Glomerular visceral epithelial cell (primary cell): ENCODE measurements around the gene PELO.

Experiments used
- DNase-seq: peaks from one replicate; pipeline ENCODE4 v3.0.0-alpha.2; 2016; ENCODE audit errors: extremely low spot score

The PELO gene

GRCh38 chr5:52772668-52773067 is 15.0 kb upstream of the PELO start:
- DNase-seq: no peak

DNA sequence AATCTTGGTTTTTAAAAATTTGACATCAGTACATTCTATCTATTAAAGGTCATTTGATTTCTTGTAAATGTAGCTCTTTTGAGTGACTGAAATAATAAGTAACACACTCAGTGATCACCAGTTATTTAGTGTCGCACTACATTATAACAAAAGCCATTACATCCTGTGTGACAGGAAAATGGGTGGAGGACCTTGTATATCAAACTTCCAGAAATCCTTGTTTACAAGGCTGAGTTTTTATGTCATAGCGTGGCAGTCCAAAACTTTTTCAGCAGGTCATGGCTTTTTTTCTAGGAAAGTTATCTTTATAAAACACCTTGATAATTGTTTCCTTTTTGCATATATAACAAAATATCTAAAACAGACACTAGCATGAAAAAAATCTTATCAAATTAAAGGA is 14.4 kb upstream of the PELO start:
- no peak for DNase-seq

DNA sequence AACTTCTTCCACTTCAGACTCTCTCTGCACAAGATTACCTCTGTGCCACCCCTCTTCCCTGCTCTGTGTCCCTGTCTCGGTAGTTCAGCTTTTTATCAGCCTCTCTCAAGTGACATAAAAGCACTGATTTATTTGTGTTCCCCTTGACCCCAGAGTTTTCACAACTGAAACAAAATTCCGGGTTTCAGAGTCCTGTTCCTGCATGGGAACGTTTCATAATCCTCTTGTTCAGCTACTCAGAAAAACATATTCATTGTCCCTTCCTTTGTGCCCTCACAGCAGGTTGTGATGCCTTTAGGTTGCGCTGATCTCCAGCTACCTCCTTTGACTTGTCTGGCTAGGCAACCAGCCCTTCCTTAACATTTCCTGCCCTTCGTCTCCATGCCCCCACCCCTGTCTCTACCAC is 13.7 kb upstream of the PELO start:
- DNase-seq: no peak

DNA sequence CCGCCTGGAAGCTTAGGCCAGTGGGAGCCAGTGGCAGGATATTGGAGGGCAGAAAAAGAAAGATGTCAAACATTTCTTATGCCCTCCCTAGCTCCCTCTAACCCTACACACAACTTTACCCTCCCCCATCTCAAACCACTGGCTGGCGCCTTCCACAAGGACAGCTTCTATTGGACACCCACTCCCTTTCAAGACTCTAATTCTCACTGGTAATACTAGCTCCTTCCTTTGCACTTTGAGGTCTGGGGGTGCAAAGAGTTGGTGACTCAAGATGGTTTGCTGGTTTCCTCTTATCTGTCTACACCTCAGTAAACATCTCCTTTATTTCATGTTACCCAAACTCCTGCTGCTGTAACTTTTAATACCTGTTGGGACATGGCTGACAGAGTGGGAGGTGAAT is 11.6 kb upstream of the PELO start:
- no peak for DNase-seq

DNA sequence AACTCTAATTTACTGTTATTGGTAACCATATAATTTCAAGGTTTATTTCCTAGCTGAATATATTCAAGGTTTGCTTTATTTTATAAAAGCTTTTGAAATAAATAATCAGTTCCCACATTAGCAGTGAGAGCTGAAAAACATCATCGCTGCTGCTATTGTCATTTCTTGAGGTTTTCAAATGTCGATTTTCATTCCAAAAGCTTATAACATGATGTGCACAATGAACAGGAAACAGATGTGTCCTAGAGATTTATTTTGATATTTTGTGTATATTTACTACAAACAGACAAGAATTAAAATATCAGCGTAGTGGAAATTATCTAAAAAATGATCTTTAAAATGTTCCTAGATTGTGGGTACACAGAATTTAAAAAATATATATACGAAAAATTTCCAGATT is 10.5 kb upstream of the PELO start:
- DNase-seq: no peak

GRCh38 chr5:52778781-52779180 is 8.9 kb upstream of the PELO start:
- DNase-seq: no peak

DNA sequence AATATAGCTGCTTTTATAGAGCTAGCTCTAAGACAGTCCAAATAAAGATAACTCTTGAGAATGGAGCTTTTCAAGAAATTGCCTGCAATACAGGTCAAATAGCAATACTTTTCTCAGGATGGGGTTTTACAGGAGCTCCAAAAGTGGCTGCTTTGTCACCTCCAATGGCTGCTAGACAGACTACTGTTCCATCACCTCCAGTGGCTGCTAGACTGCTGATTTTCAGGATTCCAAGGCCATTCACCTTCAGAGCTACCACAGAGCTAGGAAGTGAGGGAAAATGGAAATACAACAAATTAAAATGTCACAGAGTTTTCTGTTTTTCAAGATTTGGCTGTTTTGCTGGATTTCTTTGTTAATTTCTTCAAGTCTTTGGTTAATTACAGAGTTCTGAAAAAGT is 8.5 kb upstream of the PELO start:
- no peak for DNase-seq

DNA sequence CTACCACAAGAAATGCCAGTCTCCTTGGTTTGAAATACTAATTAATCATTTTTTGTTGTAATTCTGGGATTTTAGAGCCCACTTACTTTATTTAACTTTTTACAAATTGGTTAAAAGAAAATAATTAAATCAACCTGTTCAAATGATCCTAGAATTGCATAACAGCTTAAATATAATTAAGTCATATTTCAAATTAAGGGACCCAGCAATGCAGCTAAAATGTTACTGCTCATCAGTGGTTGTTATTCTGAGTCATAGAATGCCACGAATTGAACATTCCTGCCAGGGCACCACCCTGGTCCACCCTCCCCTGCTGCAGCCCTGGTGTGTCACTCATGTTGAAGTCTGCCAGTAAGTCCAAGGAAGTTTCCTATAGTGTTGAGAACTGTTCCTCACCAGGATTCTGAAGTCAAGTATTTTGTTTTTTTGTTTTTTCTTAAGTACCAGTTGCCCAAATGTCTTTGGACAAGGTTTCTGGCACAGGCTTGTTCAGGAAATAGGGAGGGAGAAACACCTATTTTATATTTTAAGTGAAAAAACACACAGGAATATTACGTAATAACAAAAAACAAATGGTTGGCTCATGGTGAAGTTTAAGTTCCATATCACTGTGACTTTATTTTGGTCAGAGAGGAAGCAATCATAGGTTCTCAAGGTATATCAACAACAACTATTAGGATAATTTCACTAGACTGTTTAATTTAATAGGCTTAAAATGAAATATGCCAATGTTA is 4.3 kb upstream of the PELO start:
- peak; percentile 33 for DNase-seq

DNA sequence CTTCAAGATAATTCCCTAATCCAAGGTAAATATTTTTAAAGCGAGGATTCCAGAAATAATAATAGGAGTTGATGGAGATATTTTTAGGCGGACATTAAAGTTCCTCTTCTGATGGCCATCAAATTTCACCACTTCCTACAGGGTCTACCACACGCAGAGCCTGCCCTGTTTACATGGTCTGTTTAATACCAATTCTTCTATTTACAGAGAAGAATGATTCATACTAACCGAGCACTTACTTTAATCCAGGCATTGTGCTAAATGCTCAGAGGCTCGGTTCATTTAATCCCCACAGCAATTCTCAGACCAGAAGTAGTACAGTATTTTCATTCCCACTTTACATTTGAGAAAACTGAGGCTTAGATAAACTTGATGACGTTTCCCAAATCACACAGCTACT is 3.0 kb upstream of the PELO start:
- DNase-seq: no peak

GRCh38 chr5:52786391-52786790 is 1.3 kb upstream of the PELO start:
- DNase-seq: no peak

GRCh38 chr5:52786949-52787599 is 642 bp upstream of the PELO start:
- DNase-seq: no peak

DNA sequence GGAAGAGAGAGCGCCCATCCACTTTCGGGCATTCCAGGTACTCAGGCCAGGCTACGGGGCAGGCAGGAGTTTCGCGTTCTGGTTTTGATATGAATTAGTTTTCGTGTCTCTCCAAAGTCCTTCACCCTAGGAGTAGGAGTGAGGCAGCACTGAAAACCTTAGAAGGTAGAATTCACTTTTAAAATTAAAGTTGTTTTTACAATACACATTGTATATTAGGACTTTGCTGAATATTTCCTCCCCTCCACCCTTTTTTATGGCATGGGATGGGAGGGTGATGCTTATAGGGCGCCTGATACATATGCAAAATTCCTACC is 747 bp downstream of the PELO start:
- no peak for DNase-seq

GRCh38 chr5:52789378-52789777 is 1.7 kb downstream of the PELO start:
- no peak for DNase-seq

GRCh38 chr5:52789851-52790250 is 2.1 kb downstream of the PELO start:
- no peak for DNase-seq

- no peak for DNase-seq
Observed at GRCh38 chr5:52791366-52791765, 3.6 kb downstream of the PELO start.

DNA sequence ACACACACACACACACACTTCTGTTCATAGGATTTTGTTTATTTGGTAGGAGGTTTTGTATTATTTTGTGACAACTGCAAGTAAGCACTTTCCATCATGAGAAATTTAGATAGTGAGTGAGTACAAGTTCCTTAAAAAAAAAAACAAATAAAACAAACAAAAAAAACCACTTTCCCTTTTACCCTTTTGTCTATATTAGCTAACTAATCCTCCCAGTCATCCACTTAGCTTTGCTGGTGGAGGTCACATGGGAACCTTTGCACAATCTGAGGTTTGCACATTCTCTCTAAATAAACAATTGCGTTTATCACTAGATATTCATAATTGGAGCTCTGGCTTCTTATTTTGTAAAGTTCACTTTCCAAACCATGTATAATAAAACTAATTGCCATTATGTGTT is 6.8 kb downstream of the PELO start:
- no peak for DNase-seq

GRCh38 chr5:52796031-52796430 is 8.3 kb downstream of the PELO start:
- DNase-seq: no peak

DNA sequence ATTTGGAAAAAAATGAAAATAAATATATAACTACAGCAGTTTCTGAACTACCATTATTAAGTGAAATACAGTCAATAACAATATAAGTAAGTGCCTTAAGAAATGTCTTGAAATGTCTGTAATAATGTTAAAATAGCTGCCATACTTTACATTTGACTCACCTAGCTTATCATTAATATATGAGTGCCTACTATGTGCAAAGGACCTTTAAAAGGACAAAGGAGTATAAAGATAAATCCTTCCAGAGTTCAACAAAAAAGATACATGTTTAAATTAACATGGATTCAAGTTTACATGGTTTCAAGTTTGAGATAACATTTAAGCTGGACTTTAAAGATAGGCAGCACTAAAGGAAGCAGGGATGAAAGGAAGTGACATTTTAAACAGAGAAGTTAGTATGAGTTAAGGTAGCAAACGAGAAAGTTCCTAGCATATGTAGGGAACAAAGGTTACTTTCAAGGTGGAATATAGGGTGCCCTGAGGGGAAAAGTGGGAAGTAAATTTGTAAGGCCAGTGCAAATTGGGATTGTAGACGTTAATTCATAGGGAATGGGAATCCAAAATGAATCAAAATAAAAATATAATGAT is 8.9 kb downstream of the PELO start:
- DNase-seq: no peak

GRCh38 chr5:52798938-52799337 is 11.2 kb downstream of the PELO start:
- no peak for DNase-seq

DNA sequence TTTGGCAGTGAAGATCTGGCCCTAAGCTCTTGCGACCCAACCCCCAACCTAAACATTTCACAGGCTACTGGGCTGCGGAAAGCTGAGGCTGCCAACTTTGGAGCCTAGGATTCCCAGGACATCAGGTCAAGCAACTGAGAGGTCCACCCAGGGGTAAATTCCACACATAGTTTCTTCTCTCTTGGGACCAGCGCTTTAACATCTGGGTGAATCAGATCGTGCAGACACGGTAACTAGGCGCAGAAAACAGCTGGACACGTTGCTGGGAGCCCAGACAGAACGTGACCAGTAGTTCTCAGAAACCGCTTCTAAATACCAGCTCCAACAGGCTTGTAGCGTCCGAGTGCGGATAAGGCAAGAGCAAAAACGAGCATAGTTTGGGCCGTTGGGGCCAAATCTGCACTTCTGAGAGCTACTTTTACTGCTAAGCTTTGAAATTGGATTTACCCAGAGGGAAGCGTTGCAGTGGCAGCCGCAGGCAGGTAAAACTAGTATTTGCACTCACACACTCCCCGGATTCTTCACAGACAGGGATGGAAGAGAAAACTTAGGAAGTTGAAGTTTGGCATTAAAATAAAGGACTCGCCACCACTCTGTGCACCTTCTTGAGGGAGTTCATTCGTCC is 11.8 kb downstream of the PELO start:
- peak; percentile 93 for DNase-seq

GRCh38 chr5:52799983-52800393 is 12.3 kb downstream of the PELO start:
- DNase-seq: peak; percentile 97

- peak; percentile 87 for DNase-seq
Observed at GRCh38 chr5:52800394-52801213, 12.9 kb downstream of the PELO start.
